ENCODE data around the gene EXOC1.
"Not testable (repeated sequence)": the region's sequence is repeated elsewhere in the genome, so short reads cannot be mapped to it uniquely, and the experiment has no call there.

EXOC1 gene

DNA sequence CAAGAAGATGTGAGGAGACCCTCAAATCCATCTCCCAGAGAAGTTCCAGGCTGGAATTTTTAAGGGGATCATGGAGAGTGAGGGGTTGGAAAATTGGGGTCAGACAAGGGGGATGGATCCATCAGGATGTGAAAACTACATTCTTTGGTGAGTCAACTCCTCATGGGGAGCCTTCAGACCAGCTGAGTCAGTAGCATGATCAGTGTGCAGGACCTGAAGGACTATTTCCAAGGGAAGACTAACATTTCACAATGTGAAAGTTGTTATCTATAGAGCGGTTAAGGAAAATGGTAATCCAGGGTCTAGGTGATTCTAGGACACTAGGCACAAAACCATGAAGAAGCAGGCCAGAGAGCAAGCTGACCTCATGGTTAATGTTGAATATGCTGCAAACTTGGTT lies 56.7 kb downstream of the EXOC1 start:
- no peak for FAIRE-seq
- DNase-seq (ENCODE audit: insufficient read length) = no peak
- TF ChIP-seq POLR2AphosphoS5 (IDR thresholded peaks at IDR 0.05; ENCODE audit: low read depth, low read length) (no peak), TAF1 (IDR thresholded peaks at IDR 0.05; ENCODE audit: borderline replicate concordance, low read depth, low read length) (no peak), POLR2A (IDR thresholded peaks at IDR 0.05; ENCODE audit: low read depth, low read length) (no peak)

- DNase-seq (ENCODE audit: insufficient read length) (no peak), FAIRE-seq (no peak)
- TF ChIP-seq POLR2A (IDR thresholded peaks at IDR 0.05; ENCODE audit: low read depth, low read length) = no peak
- no peak for TF ChIP-seq TAF1 (IDR thresholded peaks at IDR 0.05; ENCODE audit: borderline replicate concordance, low read depth, low read length)
- TF ChIP-seq POLR2AphosphoS5 (IDR thresholded peaks at IDR 0.05; ENCODE audit: low read depth, low read length) = no peak
These were observed 58.8 kb downstream of the EXOC1 start for GRCh38 chr4:55912249-55912648.

DNA sequence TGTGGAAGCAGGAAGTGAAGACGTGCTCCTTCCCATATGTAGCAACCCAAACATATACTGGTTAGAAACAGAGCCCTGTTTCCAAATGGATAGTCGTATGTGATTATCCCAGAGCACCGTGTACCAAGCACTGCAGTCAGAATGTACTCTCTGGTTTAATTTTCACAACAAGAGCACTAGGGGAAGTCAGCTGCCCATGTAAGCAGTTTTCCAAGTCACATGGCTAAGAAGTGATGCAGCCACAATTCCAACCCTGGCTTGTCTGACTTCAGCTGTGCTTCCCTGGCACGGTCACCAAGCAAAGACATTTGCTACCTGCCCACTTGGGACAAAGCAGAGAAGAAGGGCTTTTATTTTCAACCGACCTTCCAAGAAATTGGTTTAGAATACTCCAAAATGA lies 67.1 kb downstream of the EXOC1 start:
- FAIRE-seq (no peak), DNase-seq (ENCODE audit: insufficient read length) (no peak)
- TF ChIP-seq POLR2AphosphoS5 (IDR thresholded peaks at IDR 0.05; ENCODE audit: low read depth, low read length) (no peak), POLR2A (IDR thresholded peaks at IDR 0.05; ENCODE audit: low read depth, low read length) (no peak), TAF1 (IDR thresholded peaks at IDR 0.05; ENCODE audit: borderline replicate concordance, low read depth, low read length) (no peak)

DNA sequence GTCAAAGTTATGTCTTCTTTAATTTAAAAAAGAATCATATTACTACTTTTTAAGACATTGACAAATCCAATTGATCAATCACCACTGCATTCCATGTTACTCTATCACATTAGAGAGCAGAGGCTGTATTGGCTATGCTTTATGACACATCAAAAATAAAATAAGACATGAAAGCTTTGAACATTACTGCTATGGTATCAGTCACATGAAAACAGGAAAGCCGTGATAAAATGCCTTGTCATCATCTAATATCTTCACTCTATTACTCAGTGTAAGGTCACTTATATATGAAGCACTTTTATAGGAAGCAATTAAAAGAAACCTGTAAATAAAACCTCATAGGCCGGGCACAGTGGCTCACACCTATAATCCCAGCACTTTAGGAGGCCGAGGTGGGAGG lies 67.6 kb downstream of the EXOC1 start:
- no peak for FAIRE-seq
- DNase-seq (ENCODE audit: insufficient read length) = no peak
- TF ChIP-seq POLR2AphosphoS5 (IDR thresholded peaks at IDR 0.05; ENCODE audit: low read depth, low read length) = no peak
- no peak for TF ChIP-seq TAF1 (IDR thresholded peaks at IDR 0.05; ENCODE audit: borderline replicate concordance, low read depth, low read length)
- TF ChIP-seq POLR2A (IDR thresholded peaks at IDR 0.05; ENCODE audit: low read depth, low read length) = no peak

GRCh38 chr4:55925241-55925640 lies 71.8 kb downstream of the EXOC1 start:
- no peak for TF ChIP-seq POLR2AphosphoS5 (IDR thresholded peaks at IDR 0.05; ENCODE audit: low read depth, low read length)
- no peak for TF ChIP-seq POLR2A (IDR thresholded peaks at IDR 0.05; ENCODE audit: low read depth, low read length)
- no peak for TF ChIP-seq TAF1 (IDR thresholded peaks at IDR 0.05; ENCODE audit: borderline replicate concordance, low read depth, low read length)
- DNase-seq (ENCODE audit: insufficient read length) (no peak), FAIRE-seq (no peak)

- FAIRE-seq (no peak), DNase-seq (ENCODE audit: insufficient read length) (no peak)
- no peak for TF ChIP-seq POLR2AphosphoS5 (IDR thresholded peaks at IDR 0.05; ENCODE audit: low read depth, low read length)
- no peak for TF ChIP-seq POLR2A (IDR thresholded peaks at IDR 0.05; ENCODE audit: low read depth, low read length)
- no peak for TF ChIP-seq TAF1 (IDR thresholded peaks at IDR 0.05; ENCODE audit: borderline replicate concordance, low read depth, low read length)
These were observed 73.2 kb downstream of the EXOC1 start for GRCh38 chr4:55926610-55927009.

GRCh38 chr4:55927803-55928437 lies 74.5 kb downstream of the EXOC1 start:
- no peak for TF ChIP-seq POLR2AphosphoS5 (IDR thresholded peaks at IDR 0.05; ENCODE audit: low read depth, low read length)
- no peak for TF ChIP-seq POLR2A (IDR thresholded peaks at IDR 0.05; ENCODE audit: low read depth, low read length)
- TF ChIP-seq TAF1 (IDR thresholded peaks at IDR 0.05; ENCODE audit: borderline replicate concordance, low read depth, low read length) = no peak
- no peak for DNase-seq (ENCODE audit: insufficient read length)
- no peak for FAIRE-seq

DNA sequence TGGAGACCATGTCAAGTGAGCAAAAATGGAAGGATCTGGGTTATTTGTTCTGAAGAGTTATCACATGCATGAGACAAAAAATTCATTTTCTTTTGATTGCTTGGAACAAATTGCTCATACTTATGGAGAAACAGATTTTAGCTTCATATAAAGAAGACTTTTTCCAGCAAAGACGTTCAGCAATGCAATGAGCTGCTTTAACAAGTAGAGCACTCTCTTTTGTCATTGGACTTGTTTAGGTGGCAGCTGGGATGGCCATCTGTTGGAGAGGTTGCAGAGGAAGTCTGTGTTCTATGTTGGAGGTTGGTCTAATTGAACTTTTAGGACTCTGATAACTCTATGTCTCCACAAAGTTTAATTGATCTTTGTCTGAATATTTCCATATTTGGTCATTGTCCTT lies 75.4 kb downstream of the EXOC1 start:
- TF ChIP-seq POLR2A (IDR thresholded peaks at IDR 0.05; ENCODE audit: low read depth, low read length) (no peak), TAF1 (IDR thresholded peaks at IDR 0.05; ENCODE audit: borderline replicate concordance, low read depth, low read length) (no peak), POLR2AphosphoS5 (IDR thresholded peaks at IDR 0.05; ENCODE audit: low read depth, low read length) (no peak)
- no peak for DNase-seq (ENCODE audit: insufficient read length)
- FAIRE-seq = no peak

GRCh38 chr4:55931043-55931442 lies 77.6 kb downstream of the EXOC1 start:
- FAIRE-seq = no peak
- TF ChIP-seq TAF1 (IDR thresholded peaks at IDR 0.05; ENCODE audit: borderline replicate concordance, low read depth, low read length) = no peak
- TF ChIP-seq POLR2A (IDR thresholded peaks at IDR 0.05; ENCODE audit: low read depth, low read length) = no peak
- TF ChIP-seq POLR2AphosphoS5 (IDR thresholded peaks at IDR 0.05; ENCODE audit: low read depth, low read length) = no peak
- DNase-seq (ENCODE audit: insufficient read length) = no peak

DNA sequence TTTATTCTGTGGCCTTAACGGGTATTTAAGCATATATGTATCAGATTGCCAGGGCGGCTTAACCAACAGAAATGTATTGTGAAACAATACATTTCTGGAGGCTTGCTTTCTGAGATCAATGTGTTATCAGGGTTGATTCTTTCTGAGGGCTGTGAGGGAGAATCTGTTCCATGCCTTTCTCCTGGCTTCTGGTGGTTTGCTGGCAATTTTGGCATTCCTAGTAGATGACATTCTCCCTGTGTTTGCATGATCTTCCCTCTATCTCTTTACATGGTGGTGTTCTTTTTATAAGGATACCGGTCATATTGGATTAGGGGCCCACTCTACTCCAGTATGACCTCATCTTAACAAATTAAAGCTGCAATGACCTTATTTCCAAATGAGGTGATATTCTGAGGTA lies 78.4 kb downstream of the EXOC1 start:
- no peak for FAIRE-seq

GRCh38 chr4:55932511-55932910 lies 79.1 kb downstream of the EXOC1 start:
- FAIRE-seq (no peak), DNase-seq (ENCODE audit: insufficient read length) (no peak)
- TF ChIP-seq POLR2AphosphoS5 (IDR thresholded peaks at IDR 0.05; ENCODE audit: low read depth, low read length) = no peak
- TF ChIP-seq TAF1 (IDR thresholded peaks at IDR 0.05; ENCODE audit: borderline replicate concordance, low read depth, low read length) = no peak
- no peak for TF ChIP-seq POLR2A (IDR thresholded peaks at IDR 0.05; ENCODE audit: low read depth, low read length)

More for the DNA sequence above, 78.4 kb downstream of the EXOC1 start:
- no peak for DNase-seq (ENCODE audit: insufficient read length)
- no peak for TF ChIP-seq POLR2AphosphoS5 (IDR thresholded peaks at IDR 0.05; ENCODE audit: low read depth, low read length)
- TF ChIP-seq TAF1 (IDR thresholded peaks at IDR 0.05; ENCODE audit: borderline replicate concordance, low read depth, low read length) = no peak
- TF ChIP-seq POLR2A (IDR thresholded peaks at IDR 0.05; ENCODE audit: low read depth, low read length) = no peak

DNA sequence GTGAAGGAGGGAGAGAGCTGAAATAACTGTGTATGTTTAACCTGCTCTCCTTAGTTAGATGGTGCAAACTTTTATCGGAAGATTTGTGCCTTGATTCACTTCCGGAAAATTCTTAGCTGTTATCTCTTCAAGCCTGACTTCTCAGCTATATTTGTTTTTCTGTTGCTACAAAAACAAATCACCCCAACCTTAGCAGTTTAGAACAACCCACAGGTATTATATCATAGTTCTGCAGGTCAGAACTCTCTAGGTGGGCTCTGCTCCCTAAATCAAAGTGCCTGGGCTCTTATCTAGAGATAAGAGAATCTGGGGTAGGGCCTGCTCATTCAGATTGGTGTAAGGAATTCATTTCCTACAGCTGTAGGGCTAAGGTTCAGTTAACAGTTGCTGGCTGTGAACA lies 80.2 kb downstream of the EXOC1 start:
- no peak for FAIRE-seq
- TF ChIP-seq POLR2AphosphoS5 (IDR thresholded peaks at IDR 0.05; ENCODE audit: low read depth, low read length) = no peak
- no peak for TF ChIP-seq POLR2A (IDR thresholded peaks at IDR 0.05; ENCODE audit: low read depth, low read length)
- no peak for TF ChIP-seq TAF1 (IDR thresholded peaks at IDR 0.05; ENCODE audit: borderline replicate concordance, low read depth, low read length)
- DNase-seq (ENCODE audit: insufficient read length) = no peak

DNA sequence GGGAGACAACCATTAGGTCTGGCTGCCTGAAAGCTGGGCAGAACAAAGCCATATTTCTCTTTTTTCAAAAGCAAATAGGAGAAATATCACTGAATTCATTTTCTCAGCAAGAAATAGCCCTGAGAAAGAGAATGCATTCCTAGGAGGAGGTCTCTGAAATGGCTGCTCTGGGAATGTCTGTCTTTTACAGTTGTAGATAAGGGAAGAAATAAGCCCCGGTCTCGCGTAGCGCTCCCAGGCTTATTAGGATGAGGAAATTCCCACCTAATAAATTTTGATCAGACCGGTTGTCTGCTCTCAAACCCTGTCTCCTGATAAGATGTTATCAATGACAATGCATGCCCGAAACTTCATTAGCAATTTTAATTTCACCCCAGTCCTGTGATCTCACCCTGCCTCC lies 82.5 kb downstream of the EXOC1 start:
- not testable (repeated sequence) for DNase-seq (ENCODE audit: insufficient read length); FAIRE-seq
